Right forelimb (tissue), 1 donor: ENCODE results near the gene DGCR2.
"Not testable (repeated sequence)": the region's sequence is repeated elsewhere in the genome, so short reads cannot be mapped to it uniquely, and the experiment has no call there.

Experiments used
- DNase-seq: peaks from one replicate; pipeline ENCODE4 v3.0.0-alpha.2; 2018

DGCR2 gene

DNA sequence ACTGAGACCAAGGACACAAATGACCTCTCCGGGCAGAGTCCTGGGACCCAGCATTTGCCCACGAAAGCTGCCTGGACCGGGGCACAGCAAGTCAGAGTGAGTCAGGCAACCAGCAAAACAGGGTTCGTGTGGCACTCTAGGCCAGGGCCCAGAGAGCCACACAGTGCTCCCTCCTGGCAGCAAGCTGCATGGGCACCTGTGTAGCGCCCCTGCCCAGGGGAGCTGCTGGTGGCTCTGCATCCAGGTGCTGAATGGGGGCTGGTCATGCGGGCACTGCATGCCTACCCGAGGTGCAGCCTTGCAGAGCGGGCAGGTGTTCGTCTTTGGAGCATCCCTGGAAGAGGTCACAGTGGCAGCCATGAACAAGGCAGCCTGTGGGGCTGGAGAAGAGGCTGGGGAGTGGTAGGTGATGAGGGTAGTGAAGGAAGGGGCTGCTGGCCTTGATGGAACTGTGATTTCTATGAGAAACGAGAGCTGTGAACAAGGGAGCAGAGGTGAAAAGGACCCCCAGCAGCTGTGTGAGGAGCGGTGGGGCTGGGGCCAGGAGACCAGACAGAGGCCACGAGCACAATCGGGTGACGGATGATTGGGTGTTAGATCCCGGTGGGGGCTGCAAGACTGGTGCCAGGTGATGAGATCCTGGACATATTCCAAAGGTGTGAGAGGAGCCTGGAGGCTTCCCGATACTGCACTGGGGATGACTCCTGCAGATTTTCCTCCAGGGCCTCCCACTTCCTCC is 63.3 kb downstream of the DGCR2 start:
- DNase-seq: no peak

DNA sequence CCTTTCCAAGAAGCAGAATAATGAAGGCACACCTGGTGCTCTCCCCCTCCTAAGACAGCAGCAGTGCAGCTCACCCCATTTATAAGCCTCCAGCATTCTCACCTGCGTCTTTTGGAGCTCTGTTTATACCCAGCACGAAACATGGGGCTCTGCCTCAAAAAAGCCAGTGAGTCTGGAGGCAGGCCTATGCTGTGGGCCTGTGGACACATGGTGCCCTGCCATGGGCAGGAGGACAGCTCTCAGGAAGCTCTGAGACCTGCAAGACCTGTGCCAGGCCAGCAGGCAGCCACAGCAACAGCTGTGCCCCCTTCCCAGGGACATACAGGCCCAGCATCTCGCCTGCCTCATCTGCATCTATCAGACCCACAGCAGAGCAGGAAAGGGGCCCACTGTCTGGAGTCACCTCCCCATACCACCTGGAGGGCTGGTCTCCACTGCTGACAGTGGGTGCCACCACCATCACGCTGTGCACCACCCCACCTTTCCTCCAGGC is 64.2 kb downstream of the DGCR2 start:
- no peak for DNase-seq

DNA sequence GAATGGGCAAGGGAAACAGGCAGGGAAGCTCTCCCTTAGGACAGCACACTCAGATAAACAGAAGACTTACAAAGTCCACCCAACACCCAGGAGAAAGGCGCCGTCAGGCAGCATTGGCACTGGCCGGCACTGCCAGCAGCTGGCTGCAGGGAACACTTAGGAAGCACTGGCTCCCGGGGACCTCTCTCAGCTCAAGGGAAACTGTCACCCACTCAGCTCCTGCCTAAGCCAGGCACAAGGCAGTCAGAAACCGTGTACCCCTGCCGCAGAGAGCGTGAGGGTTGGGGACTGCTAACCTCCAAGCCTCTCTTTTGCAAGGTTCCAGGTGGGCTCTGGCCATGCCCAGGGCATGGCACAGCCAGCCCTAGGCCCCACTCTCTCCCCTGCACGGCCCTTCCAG is 64.7 kb downstream of the DGCR2 start:
- DNase-seq: no peak

GRCh38 chr22:19056951-19057401 is 65.2 kb downstream of the DGCR2 start:
- no peak for DNase-seq

GRCh38 chr22:19055801-19056200 is 66.4 kb downstream of the DGCR2 start:
- DNase-seq: no peak

DNA sequence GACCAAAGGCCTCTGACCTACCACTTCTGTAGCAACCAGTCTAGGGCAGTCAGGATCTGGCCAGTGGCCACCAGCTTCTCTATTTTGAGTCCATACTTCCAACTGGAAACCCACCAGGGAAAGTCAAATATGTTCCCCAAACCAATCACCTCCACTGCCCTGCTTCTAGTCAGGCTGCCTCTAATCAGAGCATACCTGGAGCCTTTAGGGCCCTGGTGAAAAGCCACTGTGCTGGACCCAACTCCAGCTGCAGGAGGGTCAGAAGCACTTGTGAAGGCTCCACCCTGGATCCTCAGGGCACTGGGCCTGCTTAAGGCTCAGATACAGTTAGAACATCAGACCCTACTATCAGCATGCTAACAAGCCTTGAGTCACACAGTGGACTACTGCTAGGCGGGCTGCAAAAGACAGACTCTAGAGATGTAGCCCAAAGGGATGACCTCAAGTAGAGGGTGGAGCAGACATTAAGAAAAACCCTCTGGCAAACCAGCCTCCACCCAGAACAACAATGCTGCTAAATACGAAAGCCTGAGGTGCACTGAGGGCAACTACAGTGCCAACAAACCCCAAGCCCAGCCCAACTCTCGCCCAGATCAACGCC is 69.2 kb downstream of the DGCR2 start:
- DNase-seq: no peak

DNA sequence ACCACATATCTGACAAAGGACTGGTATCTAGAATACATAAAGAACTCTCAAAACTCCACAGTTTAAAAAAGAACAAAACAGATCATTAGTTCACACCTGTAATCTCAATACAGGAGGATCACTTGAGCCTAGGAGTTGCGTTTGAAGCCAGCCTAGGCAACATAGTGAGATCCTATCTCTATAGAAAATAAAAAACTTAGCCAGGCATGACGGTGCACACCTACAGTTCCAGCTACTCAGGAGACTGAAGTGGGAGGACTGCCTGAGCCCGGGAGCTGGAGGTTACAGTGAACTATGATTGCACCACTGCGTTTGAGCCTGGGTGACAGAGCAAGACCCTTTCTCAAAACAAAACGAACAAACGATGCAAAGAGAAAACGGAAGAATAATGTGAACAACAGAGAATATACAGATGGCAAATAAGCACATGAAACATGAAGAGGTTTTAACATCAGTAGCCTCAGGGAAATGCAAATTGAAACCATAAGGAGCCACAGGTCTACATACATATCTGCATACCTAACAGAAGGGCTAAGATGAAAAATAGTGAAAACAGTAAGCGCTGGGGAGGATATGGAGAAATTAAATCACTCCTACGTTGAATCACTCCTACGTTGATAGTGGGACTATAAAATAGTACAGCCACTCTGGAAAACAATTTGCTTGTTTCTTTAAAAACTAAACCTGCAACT is 70.7 kb downstream of the DGCR2 start:
- DNase-seq: no peak

GRCh38 chr22:19050847-19051246 is 71.4 kb downstream of the DGCR2 start:
- not testable (repeated sequence) for DNase-seq

DNA sequence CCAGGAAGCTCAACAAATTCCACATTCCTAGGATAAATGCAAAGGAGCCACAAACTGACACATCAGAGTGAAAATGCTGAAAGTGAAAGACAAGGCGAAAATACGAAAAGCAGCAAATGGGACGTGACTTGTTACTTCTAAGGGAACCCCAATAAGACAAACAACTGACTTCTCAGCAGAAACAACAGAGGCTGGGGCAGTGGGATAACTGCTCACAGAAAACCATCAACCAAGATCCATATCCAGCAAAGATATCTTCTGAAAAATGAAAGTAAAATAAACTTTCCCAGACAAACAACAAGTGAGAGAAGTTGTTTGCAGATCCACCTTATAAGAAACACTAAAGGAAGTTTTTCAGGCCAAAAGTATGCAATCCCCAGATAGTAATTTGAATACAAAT is 72.1 kb downstream of the DGCR2 start:
- DNase-seq: no peak

DNA sequence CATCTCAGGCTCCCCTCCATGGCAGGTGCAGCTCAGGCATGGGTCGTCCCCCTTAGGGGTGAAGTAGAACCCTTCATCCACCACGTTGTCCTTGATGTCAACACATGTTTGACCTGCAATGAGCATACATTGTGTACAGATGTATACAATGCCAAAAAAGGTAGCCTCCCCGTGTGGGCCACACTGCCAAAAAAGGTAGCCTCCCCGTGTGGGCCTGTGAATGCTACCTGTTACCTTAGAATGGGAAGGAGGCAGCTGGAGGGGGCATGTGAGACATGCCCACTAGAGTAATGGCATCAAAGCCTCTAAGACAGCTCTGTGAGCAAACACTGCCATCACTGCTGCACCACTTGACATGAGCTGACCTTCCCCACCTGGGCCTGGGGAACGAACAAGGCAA is 73.7 kb downstream of the DGCR2 start:
- DNase-seq: no peak

DNA sequence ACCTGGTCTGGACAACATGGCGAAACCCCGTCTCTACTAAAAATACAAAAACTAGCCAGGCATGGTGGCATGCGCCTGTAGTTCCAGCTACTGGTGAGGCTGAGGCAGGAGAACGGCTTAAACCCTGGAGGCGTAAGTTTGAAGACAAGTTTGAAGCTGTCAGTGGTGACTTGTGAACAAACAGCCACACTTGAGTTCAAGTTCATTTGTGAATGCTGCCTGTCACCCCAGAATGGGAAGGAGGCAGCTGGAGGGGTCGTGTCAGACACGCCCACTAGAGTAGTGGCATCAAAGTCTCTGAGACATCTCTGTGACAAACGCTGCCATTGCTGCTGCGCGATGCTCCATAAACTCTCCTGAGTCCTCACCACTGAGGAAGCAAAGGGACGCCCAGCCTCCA is 74.2 kb downstream of the DGCR2 start:
- DNase-seq: no peak

GRCh38 chr22:19046719-19047609 is 75.2 kb downstream of the DGCR2 start:
- DNase-seq: no peak

DNA sequence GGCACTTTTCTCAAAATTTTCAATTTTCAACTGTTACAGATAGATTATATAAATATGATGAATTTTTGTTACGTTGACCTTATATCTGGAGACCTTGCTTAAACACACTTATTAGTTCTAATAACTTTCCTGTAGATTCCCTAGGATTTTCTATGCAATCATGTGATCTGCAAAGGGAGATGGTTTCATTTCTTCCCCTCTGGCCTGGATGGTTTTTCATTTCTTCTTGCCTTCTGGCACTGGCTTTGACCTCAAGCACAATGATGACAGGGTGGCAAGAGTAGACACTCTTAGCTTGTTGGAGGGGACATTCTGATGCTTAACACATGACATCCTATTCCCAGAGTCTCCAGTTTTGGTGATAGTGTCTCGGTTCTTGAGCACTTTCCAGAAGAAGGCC is 75.9 kb downstream of the DGCR2 start:
- DNase-seq: no peak

- DNase-seq: no peak
These were observed 77.1 kb downstream of the DGCR2 start for GRCh38 chr22:19045094-19045493.

DNA sequence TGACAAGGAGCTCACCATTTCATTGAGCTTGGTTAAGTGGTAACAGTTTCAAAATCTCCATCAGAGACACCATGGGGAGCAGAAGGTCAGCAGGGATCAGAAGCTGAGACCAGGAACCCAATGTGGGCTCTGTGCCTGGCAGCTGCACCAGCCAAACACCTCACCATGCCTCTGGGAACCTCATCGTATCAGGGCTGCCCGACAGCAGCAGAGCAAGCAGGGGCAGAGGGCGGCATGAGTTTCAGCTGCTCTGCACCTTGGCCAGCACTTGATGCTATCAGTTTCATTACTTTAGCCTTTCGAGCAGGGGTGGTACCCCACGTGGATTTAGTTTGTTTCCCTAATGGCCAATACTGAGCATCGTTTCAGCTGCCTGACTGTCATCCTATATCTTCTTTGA is 77.8 kb downstream of the DGCR2 start:
- no peak for DNase-seq

GRCh38 chr22:19043121-19044085 is 78.8 kb downstream of the DGCR2 start:
- DNase-seq: peak; percentile 34

DNA sequence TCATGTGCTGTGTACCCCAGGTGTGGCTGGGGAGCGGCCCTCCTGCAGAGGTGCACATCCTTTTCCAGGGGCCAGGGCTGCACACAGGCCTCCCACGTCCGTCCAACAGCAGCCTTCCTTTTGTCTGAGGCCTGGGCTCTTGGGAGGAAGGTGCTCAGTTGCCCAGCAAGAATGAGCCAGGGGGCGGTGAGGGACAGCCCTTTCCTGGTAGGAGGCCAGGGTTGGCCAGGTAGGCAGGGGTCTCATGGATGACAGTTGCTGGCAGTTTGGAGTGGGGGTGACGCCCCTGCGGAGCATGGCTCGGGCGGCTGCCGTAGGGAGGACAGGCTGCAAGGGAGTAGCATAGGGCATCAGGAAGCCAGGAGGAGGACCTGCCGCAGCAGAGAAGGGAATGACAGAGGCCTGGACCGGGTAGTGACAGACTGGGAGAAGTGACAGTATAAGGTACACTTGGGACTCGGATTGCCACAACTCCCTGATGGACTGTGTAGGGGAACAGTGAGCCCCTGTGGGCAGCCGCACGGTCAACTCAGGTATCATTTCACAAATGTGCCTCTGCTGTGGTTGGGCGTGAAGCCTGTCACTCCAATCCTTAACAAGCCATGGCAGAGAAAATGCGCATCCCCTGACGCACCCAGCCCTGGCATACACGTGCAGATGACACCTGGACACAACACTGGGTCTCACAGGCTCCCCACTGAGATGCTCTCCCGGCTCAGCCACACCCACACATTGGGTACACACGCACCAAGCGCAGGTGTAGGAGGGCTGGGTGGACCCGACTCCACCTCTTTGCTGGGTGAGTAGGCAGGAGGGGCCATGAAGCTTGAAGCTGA is 79.7 kb downstream of the DGCR2 start:
- DNase-seq: peak; percentile 31

DNA sequence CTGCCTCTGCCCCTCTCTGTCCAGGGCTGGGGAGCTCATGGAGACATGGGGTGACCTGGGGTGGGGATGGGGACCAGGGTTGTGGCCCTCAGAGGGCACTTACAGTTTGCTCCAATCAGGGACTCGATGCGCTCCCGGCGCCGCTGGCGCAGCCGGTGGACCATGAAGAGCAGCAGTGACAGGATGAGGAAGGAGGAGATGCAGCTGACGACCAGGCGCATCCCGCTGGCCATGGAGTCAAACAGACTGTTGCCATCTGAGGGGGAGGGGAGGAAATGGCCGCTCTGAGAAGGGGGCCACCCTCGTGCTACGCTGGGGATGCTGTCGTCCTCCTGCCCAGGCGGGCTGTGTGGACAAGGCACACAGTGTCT is 80.5 kb downstream of the DGCR2 start:
- no peak for DNase-seq

DNA sequence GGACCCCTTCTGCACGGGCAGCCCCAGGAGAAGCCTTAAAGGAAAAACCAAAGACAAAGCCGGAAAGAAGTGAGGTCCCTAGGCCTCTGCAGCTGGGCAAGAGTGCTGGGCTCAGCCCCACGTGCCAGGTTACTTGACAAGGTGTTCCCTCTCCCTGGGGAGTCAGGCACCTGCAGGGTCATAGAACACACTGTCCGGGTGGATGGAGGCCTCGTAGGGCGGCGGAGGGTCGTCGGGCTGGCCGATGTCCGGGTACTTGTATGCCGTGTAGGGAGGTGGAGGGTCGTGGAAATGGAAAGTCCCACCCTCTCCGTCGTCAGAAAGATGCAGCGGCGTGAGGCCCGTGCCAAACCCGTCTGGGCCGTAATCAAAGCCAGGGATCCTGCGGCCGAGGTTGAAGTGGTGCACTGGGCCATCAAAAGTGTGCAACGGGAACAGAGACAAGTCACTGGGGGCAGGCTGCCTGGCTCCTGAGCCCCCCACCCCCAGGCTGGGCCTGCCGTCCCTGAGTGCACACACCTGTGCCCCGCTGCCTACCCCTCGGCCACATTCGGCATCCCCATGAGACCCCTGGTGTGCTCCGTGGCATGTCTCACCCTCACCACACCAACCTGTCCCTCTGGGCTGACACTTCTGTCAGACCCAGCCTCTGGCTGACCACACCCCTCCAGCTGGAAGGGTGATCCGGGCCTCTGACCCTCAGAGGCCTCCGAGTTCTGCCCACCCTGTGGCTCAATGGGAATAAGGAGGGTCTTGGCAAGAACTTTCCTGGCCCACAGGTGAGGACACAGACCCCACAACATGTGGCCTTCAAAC is 81.1 kb downstream of the DGCR2 start:
- no peak for DNase-seq

DNA sequence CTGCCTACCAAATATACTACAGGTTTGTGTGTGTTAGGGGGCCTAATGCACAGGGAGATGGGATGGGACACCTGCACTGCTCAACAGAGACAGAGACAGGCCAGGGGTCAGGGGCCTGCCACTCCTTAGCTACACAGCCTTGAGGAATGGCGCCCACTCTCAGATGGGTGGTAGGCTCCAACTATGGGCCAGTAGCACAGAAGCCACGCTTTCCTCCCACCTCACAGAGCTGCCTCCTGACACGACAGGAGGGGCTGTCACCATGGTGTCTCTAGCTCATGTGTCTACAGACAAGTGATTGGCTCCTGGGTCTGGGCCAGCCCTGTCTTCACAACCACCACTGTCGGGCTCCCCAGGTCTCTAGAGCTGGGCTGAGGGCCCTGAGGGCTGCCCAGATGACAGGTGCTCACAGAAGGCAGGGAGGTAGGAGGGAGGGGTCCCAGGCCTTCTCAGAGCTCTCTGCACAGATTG is 81.8 kb downstream of the DGCR2 start:
- DNase-seq: no peak
